Fibroblast of the aortic adventitia (primary cell): ENCODE measurements around the gene NFATC4. TPM values are rescaled to one million over a fixed set of nuclear protein-coding genes. Genes with fewer than 3 reads are reported as not detected.

Experiments used
- DNase-seq: peaks from one replicate; pipeline ENCODE4 v3.0.0-alpha.2; 2010; ENCODE audit warnings: low read depth
- H3K4me3 ChIP-seq: 2 replicates; pipeline ENCODE4 v1.5.1; 2011; ENCODE audit warnings: low read depth, mild to moderate bottlenecking, control low read depth, low read length, moderate library complexity
- total RNA-seq: library from RNA; depleted of rRNA; stranded (reverse); fragments of >200 nt; gene quantifications from 2 replicates; pipeline ENCODE4 v1.2.3, GENCODE V29; 2012; ENCODE audit warnings: low replicate concordance
- TF ChIP-seq, protein P1 (sequence below): IDR thresholded peaks from 2 replicates; pipeline ENCODE4 v1.5.1; 2011; ENCODE audit warnings: mild to moderate bottlenecking, low read length, control low read depth, inconsistent platforms; ENCODE audit not compliant: insufficient read depth

Gene NFATC4
- total RNA-seq, 1 donor, result 77.9 TPM

DNA sequence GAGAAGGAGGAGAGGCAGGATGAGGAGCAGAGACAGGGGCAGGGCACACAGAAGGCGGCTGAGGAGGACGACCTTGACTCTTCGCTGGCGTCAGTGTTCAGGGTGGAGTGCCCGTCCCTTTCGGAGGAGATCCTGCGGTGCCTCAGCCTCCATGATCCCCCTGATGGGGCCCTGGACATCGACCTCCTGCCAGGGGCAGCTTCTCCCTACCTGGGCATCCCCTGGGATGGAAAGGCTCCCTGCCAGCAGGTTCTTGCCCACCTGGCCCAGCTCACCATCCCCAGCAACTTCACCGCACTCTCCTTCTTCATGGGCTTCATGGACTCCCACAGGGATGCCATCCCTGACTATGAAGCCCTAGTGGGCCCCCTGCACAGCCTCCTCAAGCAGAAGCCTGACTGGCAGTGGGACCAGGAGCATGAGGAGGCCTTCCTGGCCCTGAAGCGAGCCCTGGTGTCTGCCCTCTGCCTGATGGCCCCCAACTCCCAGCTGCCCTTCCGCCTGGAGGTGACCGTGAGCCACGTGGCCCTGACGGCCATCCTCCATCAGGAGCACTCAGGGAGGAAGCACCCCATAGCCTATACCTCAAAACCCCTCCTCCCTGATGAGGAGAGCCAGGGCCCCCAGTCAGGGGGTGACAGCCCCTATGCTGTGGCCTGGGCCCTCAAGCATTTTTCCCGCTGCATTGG lies 46.9 kb downstream of the NFATC4 start:
- no peak overlapping the region for H3K4me3 ChIP-seq
- DNase-seq, result no peak
- TF ChIP-seq, protein P1, sequence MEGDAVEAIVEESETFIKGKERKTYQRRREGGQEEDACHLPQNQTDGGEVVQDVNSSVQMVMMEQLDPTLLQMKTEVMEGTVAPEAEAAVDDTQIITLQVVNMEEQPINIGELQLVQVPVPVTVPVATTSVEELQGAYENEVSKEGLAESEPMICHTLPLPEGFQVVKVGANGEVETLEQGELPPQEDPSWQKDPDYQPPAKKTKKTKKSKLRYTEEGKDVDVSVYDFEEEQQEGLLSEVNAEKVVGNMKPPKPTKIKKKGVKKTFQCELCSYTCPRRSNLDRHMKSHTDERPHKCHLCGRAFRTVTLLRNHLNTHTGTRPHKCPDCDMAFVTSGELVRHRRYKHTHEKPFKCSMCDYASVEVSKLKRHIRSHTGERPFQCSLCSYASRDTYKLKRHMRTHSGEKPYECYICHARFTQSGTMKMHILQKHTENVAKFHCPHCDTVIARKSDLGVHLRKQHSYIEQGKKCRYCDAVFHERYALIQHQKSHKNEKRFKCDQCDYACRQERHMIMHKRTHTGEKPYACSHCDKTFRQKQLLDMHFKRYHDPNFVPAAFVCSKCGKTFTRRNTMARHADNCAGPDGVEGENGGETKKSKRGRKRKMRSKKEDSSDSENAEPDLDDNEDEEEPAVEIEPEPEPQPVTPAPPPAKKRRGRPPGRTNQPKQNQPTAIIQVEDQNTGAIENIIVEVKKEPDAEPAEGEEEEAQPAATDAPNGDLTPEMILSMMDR, result no peak

DNA sequence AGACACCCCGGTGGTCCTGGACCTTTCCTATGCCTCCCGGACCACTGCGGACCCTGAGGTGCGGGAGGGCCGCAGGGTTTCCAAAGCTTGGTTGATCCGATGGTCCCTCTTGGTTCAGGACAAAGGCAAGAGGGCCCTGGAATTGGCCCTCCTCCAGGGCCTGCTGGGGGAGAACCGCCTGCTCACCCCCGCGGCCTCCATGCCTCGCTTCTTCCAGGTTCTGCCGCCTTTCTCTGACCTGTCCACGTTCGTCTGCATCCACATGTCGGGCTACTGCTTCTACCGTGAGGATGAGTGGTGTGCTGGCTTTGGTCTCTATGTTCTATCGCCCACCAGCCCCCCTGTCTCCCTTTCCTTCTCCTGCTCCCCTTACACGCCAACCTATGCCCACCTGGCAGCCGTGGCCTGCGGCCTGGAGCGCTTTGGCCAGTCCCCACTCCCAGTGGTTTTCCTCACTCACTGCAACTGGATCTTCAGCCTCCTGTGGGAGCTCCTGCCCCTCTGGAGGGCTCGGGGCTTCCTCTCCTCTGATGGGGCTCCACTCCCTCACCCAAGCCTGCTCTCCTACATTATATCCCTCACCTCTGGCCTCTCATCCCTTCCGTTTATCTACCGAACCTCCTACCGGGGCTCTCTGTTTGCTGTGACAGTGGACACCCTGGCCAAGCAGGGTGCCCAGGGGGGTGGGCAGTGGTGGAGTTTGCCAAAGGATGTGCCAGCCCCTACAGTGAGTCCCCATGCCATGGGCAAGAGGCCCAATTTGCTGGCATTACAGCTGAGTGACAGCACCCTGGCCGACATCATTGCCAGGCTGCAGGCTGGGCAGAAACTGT lies 47.7 kb downstream of the NFATC4 start:
- TF ChIP-seq, protein P1, result no peak
- DNase-seq, result no peak
- no peak overlapping the region for H3K4me3 ChIP-seq

DNA sequence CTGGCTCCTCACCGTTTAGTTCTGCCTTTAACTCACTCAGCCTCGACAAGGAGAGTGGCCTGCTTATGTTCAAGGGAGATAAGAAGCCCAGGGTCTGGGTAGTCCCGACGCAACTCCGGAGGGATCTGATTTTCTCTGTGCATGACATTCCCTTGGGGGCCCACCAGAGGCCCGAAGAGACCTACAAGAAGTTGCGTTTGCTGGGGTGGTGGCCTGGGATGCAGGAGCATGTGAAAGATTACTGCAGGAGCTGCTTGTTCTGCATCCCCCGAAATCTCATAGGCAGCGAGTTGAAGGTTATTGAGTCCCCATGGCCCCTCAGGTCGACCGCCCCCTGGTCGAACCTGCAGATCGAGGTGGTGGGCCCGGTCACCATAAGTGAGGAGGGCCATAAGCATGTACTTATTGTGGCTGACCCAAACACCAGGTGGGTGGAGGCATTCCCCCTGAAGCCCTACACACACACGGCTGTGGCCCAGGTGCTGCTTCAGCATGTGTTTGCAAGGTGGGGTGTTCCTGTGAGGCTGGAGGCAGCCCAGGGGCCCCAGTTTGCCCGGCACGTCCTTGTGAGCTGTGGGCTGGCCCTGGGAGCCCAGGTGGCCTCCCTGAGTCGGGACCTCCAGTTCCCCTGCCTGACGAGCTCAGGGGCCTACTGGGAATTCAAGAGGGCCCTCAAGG lies 48.4 kb downstream of the NFATC4 start:
- no peak for DNase-seq
- no peak overlapping the region for H3K4me3 ChIP-seq
- TF ChIP-seq, protein P1, result no peak

DNA sequence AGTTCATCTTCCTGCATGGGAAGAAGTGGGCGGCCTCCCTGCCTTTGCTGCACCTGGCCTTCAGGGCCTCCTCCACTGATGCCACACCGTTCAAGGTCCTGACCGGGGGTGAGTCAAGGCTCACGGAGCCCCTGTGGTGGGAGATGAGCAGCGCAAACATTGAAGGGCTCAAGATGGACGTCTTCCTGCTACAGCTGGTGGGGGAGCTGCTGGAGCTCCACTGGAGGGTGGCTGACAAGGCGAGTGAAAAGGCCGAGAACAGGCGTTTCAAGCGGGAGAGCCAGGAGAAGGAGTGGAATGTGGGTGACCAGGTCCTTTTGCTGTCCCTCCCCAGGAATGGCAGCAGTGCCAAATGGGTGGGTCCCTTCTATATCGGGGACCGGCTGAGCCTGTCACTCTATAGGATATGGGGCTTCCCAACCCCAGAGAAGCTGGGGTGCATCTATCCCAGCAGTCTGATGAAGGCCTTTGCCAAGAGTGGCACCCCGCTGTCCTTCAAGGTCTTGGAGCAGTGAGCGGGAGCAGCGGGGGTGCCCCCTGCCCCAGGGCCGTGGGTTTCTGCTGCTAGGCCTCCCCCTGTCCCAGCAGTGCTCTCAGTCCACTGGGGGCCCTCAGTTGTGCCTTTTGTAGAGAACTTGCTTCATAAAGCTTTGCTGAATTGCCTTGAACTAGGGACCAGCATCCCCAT lies 49.1 kb downstream of the NFATC4 start:
- TF ChIP-seq, protein P1, result no peak
- no peak overlapping the region for H3K4me3 ChIP-seq
- DNase-seq, result no peak

DNA sequence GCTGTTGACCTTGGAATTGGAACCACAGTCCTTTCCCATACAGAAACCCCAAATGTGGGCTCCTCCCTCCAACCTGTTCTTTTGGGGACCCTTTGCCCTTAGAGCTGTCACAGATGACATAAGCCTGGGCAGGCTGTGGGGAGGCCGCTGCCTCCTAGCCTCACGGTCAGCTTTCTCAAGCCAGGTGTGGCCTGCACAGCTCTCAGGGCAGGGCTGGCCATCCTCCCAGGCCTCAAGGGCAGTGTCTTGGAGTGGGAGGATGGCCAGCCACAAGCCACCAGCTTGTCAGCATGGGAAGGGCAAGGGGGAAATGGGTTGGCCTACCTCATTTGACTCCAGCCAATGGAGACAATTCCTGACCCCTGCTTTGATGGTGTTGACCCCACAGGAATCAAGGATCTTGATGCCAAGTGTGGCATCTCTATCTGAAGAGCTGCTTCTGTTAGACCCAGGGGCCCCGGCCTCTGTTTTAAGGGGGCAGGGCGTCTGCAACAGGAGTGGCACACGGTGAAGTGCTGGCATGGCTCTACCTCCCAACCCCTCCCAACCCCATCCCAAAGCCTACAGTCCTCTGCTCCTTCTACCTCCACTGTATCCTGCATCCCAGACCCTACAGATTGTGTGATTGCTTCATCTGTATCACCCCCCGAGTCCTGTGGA lies 50.0 kb downstream of the NFATC4 start:
- H3K4me3 ChIP-seq, result no peak overlapping the region
- TF ChIP-seq, protein P1, result no peak
- DNase-seq, result no peak

DNA sequence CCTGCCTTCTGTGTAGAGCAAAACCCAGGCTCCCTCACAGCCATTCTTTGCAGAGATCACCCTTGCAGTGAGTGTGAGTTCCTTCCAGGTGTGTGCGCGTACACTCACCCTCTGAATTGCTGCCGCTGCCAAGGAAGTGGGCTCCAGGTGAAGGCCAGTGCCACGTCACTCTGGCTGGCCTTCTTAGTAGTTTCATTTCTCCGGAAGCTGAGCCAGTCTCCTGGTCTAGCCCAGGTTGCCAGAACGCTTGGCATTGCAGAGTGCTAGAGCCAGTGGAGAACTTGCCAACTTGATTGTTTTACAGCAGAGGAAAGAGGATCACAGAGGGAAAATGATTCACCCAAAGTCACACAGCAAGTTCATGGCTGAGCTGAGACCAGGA lies 50.5 kb downstream of the NFATC4 start:
- TF ChIP-seq, protein P1, result no peak
- peak; percentile 64 for DNase-seq
- H3K4me3 ChIP-seq, result no peak overlapping the region
